Keratinocyte (primary cell): ENCODE measurements around the gene POLE3. TPM values are rescaled to one million over a fixed set of nuclear protein-coding genes. Genes with fewer than 3 reads are reported as not detected.

Source experiments
- DNase-seq: peaks from one replicate; pipeline ENCODE4 v3.0.0-alpha.2; 2011; ENCODE audit warnings: low read depth, missing footprints, low spot score
- FAIRE-seq: peaks from 2 replicates; lab custom pipeline; 2011; peaks lifted over from hg19 to GRCh38; lab: Jason Lieb, UNC
- H2AFZ ChIP-seq: 2 replicates; pipeline ENCODE4 v1.6.0; 2012; ENCODE audit warnings: low read length, control low read depth, inconsistent platforms; ENCODE audit not compliant: control insufficient read depth
- H3K27ac ChIP-seq: 2 replicates; pipeline ENCODE4 v1.5.1; 2011; ENCODE audit warnings: low read length; ENCODE audit not compliant: control insufficient read depth, insufficient read depth
- H3K27me3 ChIP-seq: 3 replicates; pipeline ENCODE4 v1.6.0; 2011; ENCODE audit warnings: low read length; ENCODE audit not compliant: control insufficient read depth, insufficient read depth; ENCODE audit errors: extremely low read depth
- H3K36me3 ChIP-seq, 2 experiments: 2 replicates in 1 of 2; 3 replicates in 1 of 2; pipeline ENCODE4 v1.5.1; 2011; ENCODE audit warnings: low read length in 2 of 2, mild to moderate bottlenecking in 1 of 2; ENCODE audit not compliant: control insufficient read depth in 2 of 2, insufficient read depth in 2 of 2; ENCODE audit errors: extremely low read depth in 1 of 2
- H3K4me1 ChIP-seq: 3 replicates; pipeline ENCODE4 v1.5.1; 2011; ENCODE audit warnings: low read length; ENCODE audit not compliant: control insufficient read depth, insufficient read depth; ENCODE audit errors: extremely low read depth
- H3K4me2 ChIP-seq: 3 replicates; pipeline ENCODE4 v1.6.0; 2011; ENCODE audit warnings: low read depth, low read length; ENCODE audit not compliant: control insufficient read depth, insufficient read depth; ENCODE audit errors: extremely low read depth
- H3K4me3 ChIP-seq, 3 experiments: fragments of 200-600 bp in 1 of 3; sonication (generic) in 1 of 3; 2 replicates in 2 of 3; 3 replicates in 1 of 3; pipeline ENCODE4 v1.5.1; 2011 to 2016; ENCODE audit warnings: low read length in 3 of 3, mild to moderate bottlenecking in 3 of 3, control low read depth in 2 of 3, inconsistent platforms in 1 of 3, low read depth in 1 of 3, mixed read lengths in 1 of 3, mixed run types in 1 of 3, moderate library complexity in 1 of 3; ENCODE audit not compliant: control insufficient read depth in 2 of 3, insufficient read depth in 2 of 3; ENCODE audit errors: extremely low read depth in 1 of 3
- H3K79me2 ChIP-seq: 2 replicates; pipeline ENCODE4 v1.6.0; 2012; ENCODE audit warnings: low read length; ENCODE audit not compliant: control insufficient read depth, insufficient read depth
- H3K9ac ChIP-seq: 3 replicates; pipeline ENCODE4 v1.6.0; 2011; ENCODE audit warnings: low read length; ENCODE audit not compliant: control insufficient read depth, insufficient read depth; ENCODE audit errors: extremely low read depth
- H3K9me1 ChIP-seq: 3 replicates; pipeline ENCODE4 v1.6.0; 2011; ENCODE audit warnings: low read length; ENCODE audit not compliant: control insufficient read depth, insufficient read depth; ENCODE audit errors: extremely low read depth
- H3K9me3 ChIP-seq: 2 replicates; pipeline ENCODE4 v1.5.1; 2012; ENCODE audit warnings: low read depth, low read length; ENCODE audit not compliant: control insufficient read depth
- H4K20me1 ChIP-seq: 3 replicates; pipeline ENCODE4 v1.6.0; 2011; ENCODE audit warnings: low read length; ENCODE audit not compliant: control insufficient read depth, insufficient read depth; ENCODE audit errors: extremely low read depth
- EZH2 ChIP-seq: IDR thresholded peaks from one replicate; pipeline ENCODE4 v1.6.1; 2012; ENCODE audit warnings: inconsistent platforms, mild to moderate bottlenecking, low read length, moderate library complexity
- dilution Hi-C: fragments of 300-500 bp; cut with MboI; formaldehyde crosslinking; loops from one replicate; pipeline ENCODE4 v1.7.0; 2020; ENCODE audit warnings: low sequenced_read_pairs; ENCODE audit not compliant: extremely low pct_ligation_motif_present
- polyA minus RNA-seq, 3 experiments: library from RNA; depleted of rRNA, polyadenylated mRNA; stranded (reverse); fragments of >200 nt; gene quantifications; 1 replicate in 1 of 3; 2 replicates in 1 of 3; 3 replicates in 1 of 3; pipeline ENCODE4 v1.2.3, GENCODE V29; 2011
- polyA plus RNA-seq, 5 experiments: library from polyadenylated mRNA; depleted of rRNA in 3 of 5; stranded (reverse) in 3 of 5; stranded (forward) in 1 of 5; unstranded in 1 of 5; fragments of >200 nt; gene quantifications; 1 replicate in 1 of 5; 2 replicates in 3 of 5; 3 replicates in 1 of 5; pipeline versions ENCODE4 v1.2.1 to v1.2.3, GENCODE V29; 2011 to 2012; ENCODE audit warnings: missing spikeins in 2 of 5, low read depth in 1 of 5, low replicate concordance in 1 of 5
- TF ChIP-seq, protein P1 (sequence below), 3 experiments: IDR thresholded peaks in 1 of 3; conservative IDR thresholded peaks in 1 of 3; optimal IDR thresholded peaks in 1 of 3; 2 replicates in 2 of 3; 3 replicates in 1 of 3; pipeline versions ENCODE3 to v1.5.1; 2011; ENCODE audit warnings: low read length in 3 of 3, mild to moderate bottlenecking in 3 of 3, moderate library complexity in 2 of 3, control low read depth in 1 of 3, inconsistent platforms in 1 of 3; ENCODE audit not compliant: insufficient read depth in 2 of 3; ENCODE audit errors: extremely low read depth in 1 of 3

Gene POLE3, protein sequence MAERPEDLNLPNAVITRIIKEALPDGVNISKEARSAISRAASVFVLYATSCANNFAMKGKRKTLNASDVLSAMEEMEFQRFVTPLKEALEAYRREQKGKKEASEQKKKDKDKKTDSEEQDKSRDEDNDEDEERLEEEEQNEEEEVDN
- polyA plus RNA-seq (52.0 to 77.2 TPM (median 69.0 TPM) in 3 replicates), polyA minus RNA-seq (18.0 to 43.8 TPM (median 31.2 TPM) in 3 replicates)
- 40.8 TPM for polyA plus RNA-seq (2011; ENCODE audit: low read depth)
- 48.1 and 84.8 TPM in 2 replicates for polyA plus RNA-seq (2011; cell fraction: cytosol; rRNA removed)
- polyA plus RNA-seq (2011; cell fraction: nucleus; rRNA removed) = 24.1 and 32.3 TPM in 2 replicates
- polyA plus RNA-seq (2012; ENCODE audit: low replicate concordance) = 28.4 and 49.3 TPM in 2 replicates
- polyA minus RNA-seq (2011; cell fraction: cytosol; rRNA and poly(A)+ RNA removed) = 23.8 TPM
- polyA minus RNA-seq (2011; cell fraction: nucleus; rRNA and poly(A)+ RNA removed) = 5.3 and 10.2 TPM in 2 replicates

DNA sequence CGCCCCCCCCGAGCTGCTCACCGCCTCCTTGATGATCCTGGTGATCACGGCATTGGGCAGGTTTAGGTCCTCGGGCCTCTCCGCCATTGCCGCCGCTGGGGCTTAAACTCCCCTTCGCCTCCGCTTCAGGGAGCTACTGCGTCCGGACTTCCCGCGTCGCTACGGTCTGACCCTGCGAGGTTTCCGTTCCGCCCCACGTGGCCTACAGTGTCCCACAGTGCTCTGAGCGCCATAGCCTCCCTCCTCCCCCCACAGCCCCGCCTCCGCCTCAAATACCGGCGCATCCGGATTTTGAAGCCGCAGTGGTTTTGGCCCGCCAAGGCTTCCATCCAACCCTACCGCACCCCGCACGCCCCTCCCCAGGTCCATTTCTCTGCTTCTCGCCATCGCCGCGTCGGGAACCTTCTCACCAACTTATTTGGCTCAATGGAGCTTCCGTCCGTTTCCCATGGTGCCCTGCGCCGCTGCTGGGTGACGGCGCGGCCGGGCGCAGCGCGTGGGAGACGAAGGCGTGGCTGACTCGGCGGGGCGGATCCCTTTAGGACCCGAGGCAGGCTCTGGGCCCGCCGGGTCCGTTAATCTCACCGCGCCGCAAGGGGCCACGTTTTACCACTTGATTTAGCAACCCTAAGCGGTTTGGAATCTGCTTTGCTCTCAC is at the start of gene POLE3, which contains the start of gene C9orf43:
TSS of gene POLE3 (minus strand) at position 469 of the 658 bp plus-strand sequence. CDS start at position 87, 382 bp downstream.
TSS of gene C9orf43 (plus strand) at position 541 of the 658 bp plus-strand sequence. CDS start 2,747 bp downstream, outside the sequence.
- H3K79me2 ChIP-seq = peaks cover 21% of the 10 kb centered on the region
- peaks cover 4% of the 10 kb centered on the region for H3K4me1 ChIP-seq
- peak within 1 kb of the TSS; percentile 99 for H3K27ac ChIP-seq
- no peak for FAIRE-seq
- no peaks in the 10 kb centered on the region for H3K27me3 ChIP-seq
- H4K20me1 ChIP-seq = no peaks in the 10 kb centered on the region
- dilution Hi-C loops = no loop called here
- H3K9ac ChIP-seq = peak within 1 kb of the TSS; percentile 97
- H2AFZ ChIP-seq = peak within 1 kb of the TSS; percentile 97
- H3K4me2 ChIP-seq = peak within 1 kb of the TSS; percentile 88
- H3K36me3 ChIP-seq = peaks cover 4 to 18% of the 10 kb centered on the region in 2 experiments
- H3K4me3 ChIP-seq = peak within 1 kb of the TSS; percentile 74 to 98 (median 93)
- no peak for TF ChIP-seq EZH2
- TF ChIP-seq, protein P1, sequence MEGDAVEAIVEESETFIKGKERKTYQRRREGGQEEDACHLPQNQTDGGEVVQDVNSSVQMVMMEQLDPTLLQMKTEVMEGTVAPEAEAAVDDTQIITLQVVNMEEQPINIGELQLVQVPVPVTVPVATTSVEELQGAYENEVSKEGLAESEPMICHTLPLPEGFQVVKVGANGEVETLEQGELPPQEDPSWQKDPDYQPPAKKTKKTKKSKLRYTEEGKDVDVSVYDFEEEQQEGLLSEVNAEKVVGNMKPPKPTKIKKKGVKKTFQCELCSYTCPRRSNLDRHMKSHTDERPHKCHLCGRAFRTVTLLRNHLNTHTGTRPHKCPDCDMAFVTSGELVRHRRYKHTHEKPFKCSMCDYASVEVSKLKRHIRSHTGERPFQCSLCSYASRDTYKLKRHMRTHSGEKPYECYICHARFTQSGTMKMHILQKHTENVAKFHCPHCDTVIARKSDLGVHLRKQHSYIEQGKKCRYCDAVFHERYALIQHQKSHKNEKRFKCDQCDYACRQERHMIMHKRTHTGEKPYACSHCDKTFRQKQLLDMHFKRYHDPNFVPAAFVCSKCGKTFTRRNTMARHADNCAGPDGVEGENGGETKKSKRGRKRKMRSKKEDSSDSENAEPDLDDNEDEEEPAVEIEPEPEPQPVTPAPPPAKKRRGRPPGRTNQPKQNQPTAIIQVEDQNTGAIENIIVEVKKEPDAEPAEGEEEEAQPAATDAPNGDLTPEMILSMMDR (optimal IDR thresholded peaks at IDR 0.05 in 1 of 3, IDR thresholded peaks at IDR 0.05 in 1 of 3, conservative IDR thresholded peaks at IDR 0.05 in 1 of 3; ENCODE audit: extremely low read depth in 1 of 3, insufficient read depth in 2 of 3, low read length in 3 of 3) = peak in 1 of 3 experiments; percentile 9
- H3K9me3 ChIP-seq = no peaks in the 10 kb centered on the region
- DNase-seq = peak; percentile 45
- no peaks in the 10 kb centered on the region for H3K9me1 ChIP-seq

DNA sequence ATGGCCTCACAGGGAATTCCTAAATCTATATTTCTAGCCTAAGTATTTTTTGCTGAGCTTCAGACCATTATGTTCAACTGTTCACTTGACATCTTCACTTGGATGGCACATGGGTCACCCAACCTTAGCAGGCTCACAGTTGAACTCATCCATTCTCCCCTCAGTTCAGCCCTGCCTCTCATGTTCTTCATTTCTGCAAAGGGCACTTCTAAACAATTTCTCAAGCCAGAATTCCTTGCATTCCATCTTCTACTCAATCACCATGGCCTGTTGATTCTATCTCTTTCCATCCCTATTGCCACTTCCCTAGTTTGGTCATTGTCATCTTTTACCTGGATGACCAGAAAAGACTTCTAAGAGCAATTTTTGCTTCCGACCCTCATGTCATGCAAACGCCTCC is 45.8 kb upstream of the POLE3 start:
- no peak overlapping the region for H3K27ac ChIP-seq
- H3K36me3 ChIP-seq = no peaks in the 10 kb centered on the region
- no peak for DNase-seq
- H3K9me1 ChIP-seq = no peaks in the 10 kb centered on the region
- H3K4me1 ChIP-seq = peaks cover 10% of the 10 kb centered on the region
- H3K4me3 ChIP-seq = no peak overlapping the region
- H3K9ac ChIP-seq = no peak overlapping the region
- H3K27me3 ChIP-seq = no peaks in the 10 kb centered on the region
- H3K4me2 ChIP-seq = no peak overlapping the region
- dilution Hi-C loops = no loop called here
- H3K9me3 ChIP-seq = no peaks in the 10 kb centered on the region
- no peak overlapping the region for H2AFZ ChIP-seq
- FAIRE-seq = no peak
- no peak for TF ChIP-seq EZH2
- TF ChIP-seq, protein P1 (optimal IDR thresholded peaks at IDR 0.05 in 1 of 3, IDR thresholded peaks at IDR 0.05 in 1 of 3, conservative IDR thresholded peaks at IDR 0.05 in 1 of 3; ENCODE audit: extremely low read depth in 1 of 3, insufficient read depth in 2 of 3, low read length in 3 of 3) = no peak
- no peaks in the 10 kb centered on the region for H4K20me1 ChIP-seq
- no peaks in the 10 kb centered on the region for H3K79me2 ChIP-seq
